NCI-H774 (cell line): Measurements from ENCODE around the gene NOTCH3.

Experiments used
- DNase-seq: peaks from one replicate; lab custom pipeline; 2025; lab: John Stamatoyannopoulos, UW

NOTCH3 gene

DNA sequence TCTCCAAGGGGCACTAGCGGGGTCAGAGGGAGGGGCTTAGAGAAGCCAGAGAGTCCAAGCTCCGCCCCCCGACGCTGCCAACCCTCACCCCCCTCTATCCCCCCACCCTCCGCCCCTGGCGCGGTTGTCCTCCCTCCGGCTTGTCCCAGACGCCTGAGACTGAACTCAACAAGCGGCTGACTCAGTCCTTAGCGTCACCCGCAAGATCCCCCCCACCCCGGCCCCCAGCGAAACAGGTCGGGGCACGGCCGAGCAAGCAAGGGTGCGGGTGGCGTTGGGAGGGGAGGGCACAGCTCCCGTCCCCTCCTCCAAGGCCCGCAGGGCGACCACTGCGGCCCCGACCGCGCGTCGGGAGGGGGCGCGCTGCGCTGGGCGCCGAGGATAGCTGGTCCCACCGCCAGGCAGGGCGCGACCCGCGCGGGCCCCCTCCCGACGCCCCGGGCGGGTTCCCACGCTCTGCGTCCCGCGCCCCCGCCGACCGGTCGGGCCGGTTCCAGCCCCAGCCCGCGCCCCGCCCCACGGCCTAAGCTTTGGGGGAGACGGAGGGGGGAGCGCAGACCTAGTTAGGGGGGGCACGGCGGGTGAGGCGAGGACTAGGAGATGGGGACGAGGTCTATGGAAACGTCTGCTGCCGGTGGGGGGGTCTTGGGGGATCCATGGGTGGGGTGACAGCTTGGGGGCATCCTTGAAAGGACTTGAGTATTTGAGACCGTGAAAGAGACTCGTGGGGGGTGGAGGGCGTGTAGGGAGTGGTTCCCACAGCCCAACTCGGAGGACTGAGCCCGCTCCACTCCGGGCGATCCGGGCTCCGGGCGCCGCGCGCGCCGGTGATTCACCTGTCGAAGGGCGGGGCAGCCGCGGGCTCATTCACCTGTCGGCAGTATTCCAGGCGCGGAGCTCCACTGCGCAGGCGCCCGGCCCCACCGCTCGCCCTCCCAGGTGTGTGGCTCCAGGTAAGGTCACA, 5.1 kb downstream of the NOTCH3 start:
- DNase-seq: peak; percentile 80

DNA sequence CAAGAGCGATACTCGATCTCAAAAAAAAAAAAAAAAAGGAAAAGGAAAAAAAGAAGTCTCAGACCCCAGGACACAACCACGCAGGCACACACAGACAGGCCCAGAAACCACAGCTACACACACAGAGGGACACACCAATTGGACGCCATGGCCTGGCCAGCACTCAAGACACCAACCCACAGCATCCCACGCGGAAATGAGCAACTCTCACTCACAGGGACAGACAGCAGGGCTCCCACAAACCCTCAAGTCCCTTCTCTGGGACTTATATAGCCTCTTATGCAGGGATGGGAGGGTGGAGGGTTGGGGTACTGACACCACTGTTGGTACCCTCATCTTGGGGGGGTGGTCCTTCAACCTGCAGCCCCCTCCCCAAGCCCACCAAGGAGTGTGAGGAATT, 5.9 kb downstream of the NOTCH3 start:
- DNase-seq: no peak

DNA sequence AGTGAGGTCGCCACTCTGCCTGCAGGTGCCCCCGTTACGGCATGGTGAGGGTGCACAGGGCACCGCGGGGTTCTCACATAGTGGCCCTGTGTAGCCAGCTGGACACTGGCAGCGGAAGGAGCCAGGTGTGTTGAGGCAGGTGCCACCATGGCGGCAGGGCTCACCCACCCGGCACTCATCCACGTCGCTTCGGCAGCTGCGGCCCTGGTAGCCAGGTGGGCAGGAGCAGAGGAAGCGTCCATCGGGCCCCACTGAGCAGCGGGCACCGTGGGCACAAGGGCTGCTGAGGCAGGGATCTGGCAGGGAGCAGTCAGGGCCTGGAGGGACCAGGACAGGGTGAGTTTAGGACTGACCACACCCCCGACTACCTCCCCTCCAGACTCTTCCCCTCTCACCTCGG, 8.8 kb downstream of the NOTCH3 start:
- no peak for DNase-seq

DNA sequence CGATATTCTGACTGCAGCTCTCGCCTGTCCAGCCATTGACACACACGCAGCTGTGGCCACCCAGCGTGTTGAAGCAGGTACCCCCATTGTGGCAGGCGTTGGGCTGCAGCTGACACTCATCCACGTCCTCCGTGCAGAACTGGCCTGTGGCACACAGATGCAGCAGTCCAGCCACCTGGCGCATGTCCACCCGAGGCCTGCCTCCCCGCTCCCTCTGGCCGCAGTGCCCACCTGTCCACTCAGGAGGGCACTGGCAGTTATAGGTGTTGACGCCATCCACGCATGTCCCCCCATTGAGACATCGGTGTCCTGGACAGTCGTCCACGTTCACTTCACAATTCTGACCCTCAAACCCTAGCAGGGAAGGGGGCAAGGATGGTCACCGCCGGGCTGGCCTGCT, 9.3 kb downstream of the NOTCH3 start:
- no peak for DNase-seq

DNA sequence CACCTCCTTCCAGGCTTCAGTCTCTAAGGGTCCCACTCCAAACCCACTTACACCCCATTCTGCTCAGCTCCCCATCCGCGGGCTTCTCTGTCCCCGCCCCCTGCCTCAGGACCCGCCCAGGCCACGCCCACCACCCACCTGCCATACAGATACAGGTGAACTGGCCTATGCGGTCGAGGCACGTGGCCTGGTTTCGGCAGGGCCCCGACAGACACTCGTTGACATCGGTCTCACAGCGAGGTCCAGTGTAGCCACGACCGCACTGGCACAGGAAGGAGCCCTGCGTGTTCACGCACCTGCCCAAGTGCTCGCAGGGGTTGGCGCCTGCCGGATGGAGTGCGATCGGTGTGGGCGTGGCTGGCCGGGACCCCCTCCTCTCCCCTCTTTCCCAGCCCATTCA, 11.9 kb downstream of the NOTCH3 start:
- DNase-seq: no peak

DNA sequence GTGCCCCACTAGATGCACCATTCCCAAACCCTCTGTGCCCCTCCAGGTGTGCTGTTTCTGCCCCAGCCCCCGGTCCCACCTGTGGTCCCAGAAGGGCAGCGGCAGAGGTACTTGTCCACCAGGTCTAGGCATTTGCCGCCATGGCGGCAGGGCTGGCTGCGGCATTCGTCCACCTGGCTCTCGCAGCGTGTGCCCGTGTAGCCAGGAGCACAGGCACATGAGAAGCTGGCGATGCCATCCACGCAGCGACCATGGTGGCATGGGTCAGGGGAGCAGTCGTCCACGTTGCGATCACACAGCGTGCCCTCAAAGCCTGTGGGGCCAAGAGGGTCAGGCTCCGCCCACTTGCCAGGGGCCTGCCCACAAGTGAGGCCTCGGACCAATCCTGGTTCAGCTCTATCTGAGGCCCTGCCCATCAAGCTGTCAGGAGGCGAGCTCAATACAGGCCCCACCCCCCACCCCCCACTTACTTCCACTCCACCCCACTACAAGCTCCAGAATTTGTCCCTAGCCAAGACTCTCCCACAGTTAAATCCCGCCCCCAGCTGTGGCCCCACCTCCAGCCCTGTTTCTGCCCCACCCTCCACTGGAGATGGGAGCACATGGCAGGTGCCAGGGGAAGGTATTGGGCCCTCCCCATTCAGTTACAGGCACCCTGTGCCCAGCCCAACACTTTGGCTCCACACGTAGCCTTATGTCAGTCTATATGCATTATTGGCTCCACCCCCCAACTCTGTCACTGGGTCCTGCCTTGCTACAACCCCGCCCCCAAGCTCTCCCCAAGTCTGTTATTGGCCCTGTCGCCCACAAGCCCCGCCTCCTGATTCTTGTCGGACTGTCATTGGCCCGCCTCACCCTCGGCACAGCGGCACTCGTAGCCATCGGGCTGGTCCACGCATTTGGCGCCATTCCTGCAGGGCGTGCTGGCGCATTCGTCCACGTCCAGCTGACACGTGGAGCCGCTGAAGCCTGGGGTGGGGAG, 13.5 kb downstream of the NOTCH3 start:
- DNase-seq: no peak

DNA sequence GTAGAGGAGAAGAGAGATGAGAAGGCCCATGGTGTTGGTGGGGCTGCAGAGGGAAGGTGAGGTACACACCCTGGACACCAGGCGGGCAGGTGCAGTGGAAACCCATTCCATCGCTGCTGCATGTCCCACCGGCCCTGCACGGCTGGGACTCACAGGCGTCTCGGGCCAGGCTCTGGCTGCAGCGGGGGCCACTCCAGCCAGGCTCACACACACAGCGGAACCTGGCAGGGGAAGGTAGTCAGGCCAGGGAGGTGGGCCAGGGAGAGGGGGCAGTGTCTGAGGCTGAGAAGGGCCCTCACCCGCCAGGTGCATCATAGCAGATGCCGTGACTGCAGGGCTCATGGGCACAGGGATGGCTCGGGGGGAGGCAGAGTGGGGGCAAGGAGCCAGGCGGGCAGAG, 15.6 kb downstream of the NOTCH3 start:
- DNase-seq: no peak

DNA sequence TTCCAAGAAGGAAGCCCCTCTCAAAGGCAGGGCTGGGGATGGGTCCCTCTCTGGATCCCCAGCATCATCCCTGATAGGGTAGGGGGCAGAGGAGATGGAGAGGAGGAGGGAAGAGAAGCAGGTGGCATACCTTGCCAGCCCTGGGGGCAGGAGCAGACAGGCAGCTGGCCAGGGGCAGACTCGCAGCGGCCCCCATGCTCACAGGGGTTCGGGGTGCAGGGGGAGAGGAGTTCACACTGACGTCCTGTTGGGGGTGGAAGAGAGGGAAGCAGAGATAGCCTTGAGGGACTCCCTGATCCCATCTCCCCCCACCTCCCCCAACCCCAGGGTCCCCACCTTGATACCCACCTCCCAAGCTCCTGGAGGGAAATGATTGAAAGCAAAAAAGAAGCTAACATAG, 16.0 kb downstream of the NOTCH3 start:
- no peak for DNase-seq

DNA sequence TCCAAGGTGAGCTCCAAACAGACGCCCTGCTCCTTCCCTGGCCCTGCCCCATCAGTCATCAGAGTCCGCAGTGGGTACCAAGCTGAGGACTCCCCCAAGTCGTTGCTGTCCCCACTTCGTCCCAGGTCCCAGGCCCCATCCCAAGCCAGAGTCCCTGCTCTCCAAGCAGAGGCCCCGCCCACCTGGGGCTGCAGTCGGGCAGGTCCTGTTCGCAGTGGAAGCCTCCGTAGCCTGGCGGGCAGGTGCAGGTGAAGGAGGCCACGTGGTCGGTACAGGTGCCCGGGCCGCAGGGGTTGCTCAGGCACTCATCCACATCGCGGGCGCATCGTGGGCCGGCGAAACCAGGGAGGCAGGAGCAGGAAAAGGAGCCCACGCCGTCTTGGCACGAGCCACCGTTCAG, 19.4 kb downstream of the NOTCH3 start:
- peak; percentile 52 for DNase-seq

DNA sequence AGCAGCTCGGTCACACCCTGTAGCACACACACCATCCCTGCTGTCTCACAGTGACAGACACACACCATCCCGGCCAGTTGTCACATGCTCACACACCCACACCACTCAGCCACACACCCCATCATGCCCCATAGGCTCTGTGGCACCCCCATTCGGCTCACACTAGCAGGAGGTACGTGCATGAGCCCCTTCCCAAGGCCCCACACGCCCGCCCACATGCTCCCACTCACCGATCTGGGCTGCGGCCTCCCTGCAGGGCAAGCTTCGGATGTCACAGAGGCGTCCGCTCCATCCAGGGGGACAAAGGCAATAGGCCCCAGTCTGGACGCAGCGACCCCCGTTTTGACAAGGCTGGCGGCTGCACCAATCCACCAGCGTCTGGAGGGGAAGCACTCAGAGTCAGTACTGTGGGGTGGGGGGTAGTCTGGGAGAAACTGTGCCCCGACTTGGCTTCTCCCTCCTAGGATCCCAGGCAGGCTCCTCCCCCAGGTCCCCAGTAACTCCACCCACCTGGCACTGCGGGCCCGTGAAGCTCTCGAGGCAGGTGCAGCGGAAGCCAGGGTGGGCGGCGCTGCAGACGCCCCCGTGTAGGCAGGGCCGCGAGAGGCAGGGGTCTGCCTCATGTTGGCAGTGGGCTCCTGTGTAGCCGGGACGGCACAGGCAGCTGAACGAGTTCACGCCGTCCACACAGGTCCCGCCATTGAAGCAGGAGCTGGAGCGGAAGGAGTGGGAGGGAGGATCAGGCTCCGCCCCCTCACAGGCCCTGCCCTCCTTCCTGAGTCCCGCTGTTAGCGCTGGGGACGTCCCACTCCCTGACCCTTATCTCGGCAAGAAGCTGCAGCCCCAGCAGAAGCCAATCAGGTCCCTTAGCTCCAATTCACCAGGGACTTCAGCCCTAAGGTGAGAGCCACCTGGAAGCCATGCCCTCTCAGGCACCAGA, 20.1 kb downstream of the NOTCH3 start:
- peak; percentile 69 for DNase-seq

DNA sequence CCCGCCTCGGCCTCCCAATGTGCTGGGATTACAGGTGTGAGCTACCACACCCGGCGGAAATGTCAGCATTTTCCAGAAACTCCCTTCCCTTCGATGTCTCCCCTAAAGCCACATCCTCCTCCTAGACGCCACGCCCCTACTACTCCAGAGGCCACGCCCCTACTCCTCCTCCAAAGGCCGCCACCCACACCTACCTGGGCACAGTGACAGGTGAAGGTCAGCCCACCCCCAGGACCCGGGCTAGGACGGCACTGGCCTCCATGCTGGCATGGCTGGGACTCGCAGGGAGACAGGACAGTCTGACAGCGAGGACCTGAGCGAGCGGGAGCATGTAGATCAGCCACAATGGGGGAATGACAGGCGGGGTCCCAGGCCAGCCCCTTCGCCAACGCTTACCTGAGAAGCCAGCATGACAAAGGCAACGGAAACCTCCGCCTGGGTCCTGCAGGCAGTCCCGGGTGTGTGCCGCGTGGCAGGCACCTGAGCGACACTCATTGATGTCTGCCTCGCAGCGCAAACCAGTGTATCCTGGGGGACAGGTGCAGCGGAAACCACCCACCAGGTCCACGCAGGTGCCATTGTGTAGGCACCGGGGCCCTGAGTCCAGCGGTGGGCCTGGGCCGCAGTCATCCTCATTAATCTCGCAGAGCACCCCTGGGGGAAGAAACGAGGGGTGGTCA, 22.0 kb downstream of the NOTCH3 start:
- DNase-seq: no peak

DNA sequence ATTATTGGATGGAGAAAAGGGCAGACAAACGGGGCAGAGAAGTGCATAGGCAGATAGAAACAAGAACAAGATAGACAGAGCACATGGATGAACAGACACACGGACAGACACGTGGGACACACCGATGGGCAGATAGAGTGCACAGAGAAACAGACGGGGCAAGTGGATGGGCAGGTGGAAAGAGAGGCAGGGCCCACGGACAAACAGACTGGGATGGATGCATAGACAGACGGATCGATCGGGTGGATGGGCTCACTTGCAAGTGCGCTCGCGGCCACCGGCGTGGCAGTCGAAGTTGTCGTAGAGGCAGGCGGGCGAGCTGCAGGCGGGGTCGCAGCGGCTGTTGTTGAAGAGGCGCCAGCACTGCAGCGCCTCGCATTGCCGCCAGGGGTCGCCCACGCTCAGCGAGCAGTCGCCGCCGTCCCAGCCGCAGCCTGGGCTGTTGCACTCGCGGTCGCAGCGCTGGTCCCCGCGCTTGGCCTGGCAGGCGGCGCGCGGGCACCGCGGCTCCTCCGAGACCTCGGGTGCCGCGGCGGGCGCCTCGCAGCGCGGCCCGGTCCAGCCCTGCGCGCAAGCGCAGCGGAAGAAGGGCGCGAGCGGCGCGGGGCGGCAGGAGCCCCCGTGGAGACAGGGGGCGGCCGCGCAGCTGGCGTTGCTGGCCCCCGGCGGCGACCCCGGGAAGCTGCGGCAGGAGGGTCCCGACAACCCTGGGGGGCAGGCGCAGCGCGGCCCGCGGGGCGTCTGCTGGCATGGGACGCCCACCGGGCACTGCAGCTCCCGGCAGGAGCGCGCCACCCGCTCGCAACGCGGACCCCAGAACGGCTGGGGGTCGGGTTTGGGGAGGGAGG, 23.3 kb downstream of the NOTCH3 start:
- DNase-seq: peak; percentile 74

DNA sequence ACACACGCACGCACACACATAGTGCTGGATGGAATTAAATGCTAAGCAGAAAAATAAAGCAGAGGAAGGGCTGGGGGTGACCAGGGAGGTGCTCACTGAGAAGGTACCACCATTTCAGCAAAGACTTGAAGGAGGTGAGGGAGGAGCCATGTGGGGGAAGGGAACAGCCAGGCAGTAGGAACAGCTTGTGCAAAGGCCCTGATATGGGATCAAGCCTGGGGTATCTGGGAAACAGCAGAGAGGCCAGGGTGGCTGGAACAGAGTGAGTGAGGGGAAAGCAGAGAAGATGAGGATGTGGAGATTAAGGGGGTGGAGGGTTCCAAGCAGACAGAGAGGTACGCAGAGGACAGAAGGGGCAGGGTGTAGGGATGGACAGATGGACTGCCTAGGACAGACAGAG, 25.2 kb downstream of the NOTCH3 start:
- DNase-seq: no peak

DNA sequence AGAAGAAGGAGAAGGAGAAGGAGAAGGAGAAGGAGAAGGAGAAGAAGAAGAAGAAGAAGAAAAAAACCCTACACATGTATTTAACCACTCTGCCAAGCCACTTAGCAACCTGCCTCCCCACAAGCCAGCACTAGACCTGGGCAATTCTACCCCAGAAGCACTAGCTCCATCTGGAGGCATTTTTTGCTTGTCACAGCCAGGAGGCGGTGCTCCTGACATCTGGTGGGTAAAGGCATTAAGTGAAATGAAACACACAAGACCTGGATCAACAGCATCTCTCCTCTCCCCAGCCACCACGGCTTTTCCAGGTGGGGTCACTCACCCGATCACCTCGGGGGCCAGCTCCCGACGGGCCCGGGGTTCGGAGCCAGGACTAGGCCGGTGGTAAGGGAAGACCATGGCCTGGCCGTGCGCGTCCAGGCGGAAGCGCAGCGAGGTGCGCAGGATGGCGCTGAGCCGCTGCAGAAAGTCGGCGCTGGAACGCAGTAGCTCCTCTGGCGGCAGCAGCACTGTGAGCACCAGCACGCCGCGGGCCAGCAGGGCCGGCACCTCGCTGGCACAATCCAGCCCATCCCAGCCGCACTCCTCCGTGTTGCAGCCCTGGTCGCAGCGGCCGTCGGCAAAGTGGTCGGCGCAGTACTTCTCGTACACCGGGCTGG, 26.9 kb downstream of the NOTCH3 start:
- no peak for DNase-seq

DNA sequence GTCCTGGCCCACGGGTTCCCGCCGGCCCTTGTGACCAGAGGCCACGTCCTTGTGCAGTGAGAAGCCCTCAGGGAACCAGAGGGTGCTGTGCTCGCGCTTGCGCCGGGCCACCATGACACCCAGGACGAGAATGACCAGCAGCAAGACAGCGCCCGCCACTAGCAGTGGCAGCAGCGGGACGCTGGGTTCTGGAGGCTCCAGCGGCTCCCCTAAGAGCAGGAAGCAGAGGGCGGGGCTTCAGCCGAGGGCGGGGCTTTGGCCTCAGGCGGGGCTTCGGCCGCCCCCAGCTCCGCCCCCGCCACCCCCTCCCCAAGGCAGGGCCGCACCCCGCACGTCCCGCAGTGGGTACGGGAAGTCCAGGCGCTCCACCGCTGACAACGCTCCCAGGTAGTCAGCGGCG, 30.4 kb downstream of the NOTCH3 start:
- DNase-seq: no peak

DNA sequence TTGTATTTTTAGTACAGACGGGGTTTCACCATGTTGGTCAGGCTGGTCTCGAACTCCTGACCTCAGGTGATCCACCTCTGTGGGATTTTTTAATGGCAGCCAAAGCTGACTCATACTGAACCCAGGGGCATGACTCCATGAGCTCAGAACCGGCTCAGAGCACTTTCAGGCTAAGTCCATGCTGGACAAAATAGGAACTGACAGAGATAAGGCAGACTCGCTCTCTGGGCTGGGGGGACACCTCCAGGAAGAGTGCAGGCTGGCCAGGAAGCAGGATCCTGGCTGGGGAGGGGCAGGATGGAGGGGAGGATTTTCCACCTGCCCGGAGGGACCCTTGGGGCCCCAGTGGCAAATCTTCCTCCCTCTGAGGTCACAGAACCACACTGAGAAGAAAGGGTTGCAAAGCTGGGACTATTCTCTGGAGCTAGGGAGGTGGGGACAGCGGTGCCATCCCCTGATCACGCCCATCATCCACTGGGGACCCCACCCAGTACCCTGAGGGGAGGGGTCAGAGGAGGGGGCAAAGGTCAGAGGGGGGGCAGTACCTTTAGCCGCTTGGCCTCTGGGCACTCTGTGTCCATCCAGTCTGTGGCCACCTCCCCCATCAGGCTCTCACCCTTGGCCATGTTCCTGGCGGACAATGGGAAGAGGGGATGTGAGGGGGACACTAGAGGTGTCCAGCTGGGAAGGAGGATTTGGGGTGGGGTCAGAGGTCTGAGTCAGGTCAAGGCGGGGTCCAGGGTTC, 31.1 kb downstream of the NOTCH3 start:
- no peak for DNase-seq

DNA sequence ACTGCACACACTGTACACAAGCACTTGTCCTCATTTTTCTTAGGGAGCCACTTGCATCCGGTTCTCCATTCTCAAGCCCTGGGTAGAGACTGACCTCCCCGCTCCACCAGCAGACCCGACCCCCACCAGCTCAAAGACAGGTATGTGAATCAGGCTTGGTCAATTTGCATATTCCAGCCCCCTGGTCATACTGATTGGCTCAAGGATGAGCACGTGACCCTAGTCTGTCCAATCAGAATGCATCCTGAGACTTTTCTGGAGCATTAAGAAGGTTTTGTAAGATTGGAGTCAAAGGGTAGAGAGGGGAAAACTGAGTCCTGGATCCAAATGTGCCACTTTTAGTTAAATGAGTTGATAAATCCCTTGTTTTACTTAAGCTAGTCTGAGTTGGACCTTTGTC, 34.1 kb downstream of the NOTCH3 start:
- DNase-seq: no peak

DNA sequence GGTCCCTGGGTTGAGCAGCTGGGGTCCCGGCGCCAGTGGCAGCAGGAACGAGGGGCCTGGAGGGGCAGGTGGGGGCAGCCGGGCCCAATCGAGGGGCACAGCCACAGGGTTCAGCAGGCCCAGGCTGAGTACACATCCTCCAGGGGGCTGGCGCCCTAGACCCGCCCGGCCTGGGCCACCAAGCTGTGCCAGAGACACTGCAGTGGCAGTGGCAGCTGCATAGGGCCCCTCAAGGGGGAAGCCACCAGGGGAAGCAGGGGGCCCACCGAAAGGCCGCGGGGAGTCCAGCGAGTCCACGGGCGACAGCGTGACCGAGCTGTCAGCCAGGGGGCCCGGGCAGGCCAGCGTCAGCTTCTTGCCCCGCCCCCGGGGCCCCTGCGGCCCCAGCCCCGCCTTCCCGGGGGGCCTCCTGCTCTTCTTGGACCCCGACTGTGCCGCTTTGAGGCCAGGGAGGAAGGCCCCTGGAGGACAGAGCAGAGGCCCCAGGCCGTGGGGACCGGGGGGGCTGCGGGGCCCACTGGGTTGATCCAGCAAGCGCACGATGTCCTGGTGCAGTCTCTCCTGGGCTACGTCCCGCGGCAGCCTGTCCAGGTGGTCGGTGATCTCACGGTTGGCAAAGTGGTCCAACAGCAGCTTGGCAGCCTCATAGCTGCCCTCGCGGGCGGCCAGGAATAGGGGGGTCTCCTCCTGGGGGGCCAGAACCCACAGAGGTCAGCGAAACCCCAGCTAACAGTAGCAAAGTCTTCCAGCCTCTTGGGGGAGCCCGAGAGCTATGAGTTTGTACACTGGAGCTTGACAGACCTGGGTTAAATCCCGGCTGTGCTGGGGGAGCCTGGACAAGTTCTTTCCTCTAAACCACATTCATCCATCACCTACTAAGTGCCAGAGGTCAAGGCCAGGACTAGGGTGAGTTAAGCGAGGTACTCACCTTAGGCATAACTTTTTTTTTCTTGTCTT, 39.5 kb downstream of the NOTCH3 start:
- no peak for DNase-seq
